GM19468 (cell line): Measurements from ENCODE around the gene PPP1R3C.

Experiments used
- ATAC-seq: cut with Tn5 transposase; IDR thresholded peaks from one replicate; pipeline ENCODE4 v1.9.1; 2021; ENCODE audit warnings: mild to moderate bottlenecking, moderate library complexity, moderate number of reproducible peaks; ENCODE audit not compliant: unreplicated experiment; ENCODE audit errors: extremely low read depth

PPP1R3C gene

DNA sequence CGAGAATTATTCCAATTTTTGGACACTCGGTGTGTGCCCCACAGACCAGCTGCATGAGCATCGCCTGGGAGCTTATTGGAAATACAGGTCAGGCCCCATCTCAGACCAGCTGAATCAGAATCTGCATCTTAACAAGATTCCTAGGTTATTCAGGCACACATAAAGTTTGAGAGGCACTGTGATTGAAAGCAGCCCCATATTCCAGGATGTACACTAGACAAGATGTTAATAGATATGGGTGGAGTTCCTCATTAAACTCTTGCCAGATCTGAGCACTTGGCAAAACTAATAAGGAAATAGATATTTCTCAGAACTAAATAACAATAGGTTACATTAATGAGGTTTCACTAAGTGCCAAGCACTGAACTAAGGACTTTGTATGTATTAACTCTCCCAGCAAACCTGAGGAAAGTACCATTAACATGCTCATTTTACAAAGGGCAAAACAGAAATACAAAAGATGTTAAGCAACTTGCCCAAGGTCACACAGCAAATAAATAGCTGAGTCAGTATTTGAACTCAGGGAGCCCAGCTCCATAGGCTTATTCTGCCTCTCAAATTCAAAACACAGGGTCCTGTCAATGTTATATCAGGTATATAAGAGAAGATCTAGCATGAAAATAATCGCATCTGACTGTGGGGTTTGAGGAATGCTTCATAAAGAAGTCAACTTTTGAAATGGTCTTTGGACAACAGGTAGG, 29.9 kb downstream of the PPP1R3C start:
- ATAC-seq: no peak

- no peak for ATAC-seq
These were observed 30.4 kb downstream of the PPP1R3C start for GRCh38 chr10:91602449-91602848.

DNA sequence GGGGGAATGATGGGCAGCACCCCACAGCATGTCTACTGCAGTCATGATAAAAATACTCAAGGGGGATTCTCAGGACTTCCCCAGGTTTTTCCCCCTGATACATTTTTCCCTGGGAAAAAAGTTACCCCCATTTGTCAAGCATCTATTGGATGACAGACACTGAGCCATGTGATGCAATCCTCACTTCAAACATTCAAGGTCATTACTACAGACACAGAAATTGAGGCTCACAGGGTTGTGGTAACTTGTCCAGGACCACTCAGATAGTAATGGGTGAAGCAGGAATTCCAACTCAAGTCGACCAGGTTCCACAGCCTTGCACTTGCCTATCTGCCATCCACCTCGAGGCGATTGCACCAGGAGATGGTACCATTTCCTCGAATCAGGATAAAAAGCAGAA, 31.7 kb downstream of the PPP1R3C start:
- ATAC-seq: no peak

DNA sequence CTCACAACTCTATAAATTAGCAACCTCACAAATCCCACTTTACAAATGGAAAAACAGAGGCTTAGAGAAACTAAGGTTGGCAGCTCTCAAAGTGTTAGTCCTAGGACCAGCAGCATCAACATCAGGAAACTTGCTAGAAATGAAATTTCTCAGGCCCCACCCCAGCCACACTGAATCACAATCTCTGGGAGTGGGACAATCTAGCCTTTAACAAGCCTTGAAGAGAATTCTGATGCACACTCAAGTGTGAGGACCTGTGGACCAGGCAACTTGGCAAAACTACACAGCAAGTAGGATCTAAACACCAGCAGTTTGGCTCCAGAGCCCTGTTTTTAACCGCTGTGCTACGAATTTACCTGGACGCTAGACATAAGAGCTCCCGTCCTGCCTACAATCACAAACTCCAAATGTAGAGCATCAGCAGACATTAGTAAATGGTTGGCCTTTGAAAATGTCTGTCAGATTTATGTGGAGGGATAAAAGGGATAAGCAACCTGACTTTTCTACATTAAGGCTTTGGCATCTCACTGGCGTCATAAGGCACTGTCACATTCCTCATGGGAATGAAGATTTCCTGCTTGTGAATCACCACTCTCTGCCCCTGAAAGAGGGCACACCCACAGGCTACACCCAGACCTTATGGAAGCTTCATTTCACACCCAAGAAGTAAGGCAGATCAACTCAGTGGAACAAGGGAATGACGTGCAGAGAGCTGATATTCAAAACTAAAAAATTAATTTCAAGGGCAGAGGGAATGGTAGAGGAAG, 34.5 kb downstream of the PPP1R3C start:
- no peak for ATAC-seq

- ATAC-seq: no peak
These were observed 35.5 kb downstream of the PPP1R3C start for GRCh38 chr10:91597197-91597881.

GRCh38 chr10:91596825-91597196, 36.1 kb downstream of the PPP1R3C start:
- ATAC-seq: no peak

DNA sequence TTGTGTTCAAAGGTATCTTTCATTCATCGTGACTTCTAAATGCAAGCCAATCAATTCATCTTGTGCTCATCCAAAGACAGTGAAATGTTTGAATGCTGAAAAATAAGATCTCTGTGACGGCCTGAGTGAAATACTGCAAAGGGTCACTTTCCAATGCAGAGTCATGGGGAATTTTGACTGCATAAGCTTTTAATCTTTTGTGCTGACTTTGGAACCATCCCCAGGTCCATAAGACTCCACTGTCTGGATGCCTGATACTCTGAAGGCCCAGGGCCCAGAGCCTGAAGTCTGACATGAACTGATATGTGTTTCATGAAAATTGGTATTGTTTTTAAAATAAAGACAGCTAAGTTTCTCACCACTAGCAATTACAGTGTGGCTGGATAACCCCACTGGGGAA, 39.0 kb downstream of the PPP1R3C start:
- ATAC-seq: no peak

- no peak for ATAC-seq
These were observed 39.5 kb downstream of the PPP1R3C start for GRCh38 chr10:91593366-91593765.

DNA sequence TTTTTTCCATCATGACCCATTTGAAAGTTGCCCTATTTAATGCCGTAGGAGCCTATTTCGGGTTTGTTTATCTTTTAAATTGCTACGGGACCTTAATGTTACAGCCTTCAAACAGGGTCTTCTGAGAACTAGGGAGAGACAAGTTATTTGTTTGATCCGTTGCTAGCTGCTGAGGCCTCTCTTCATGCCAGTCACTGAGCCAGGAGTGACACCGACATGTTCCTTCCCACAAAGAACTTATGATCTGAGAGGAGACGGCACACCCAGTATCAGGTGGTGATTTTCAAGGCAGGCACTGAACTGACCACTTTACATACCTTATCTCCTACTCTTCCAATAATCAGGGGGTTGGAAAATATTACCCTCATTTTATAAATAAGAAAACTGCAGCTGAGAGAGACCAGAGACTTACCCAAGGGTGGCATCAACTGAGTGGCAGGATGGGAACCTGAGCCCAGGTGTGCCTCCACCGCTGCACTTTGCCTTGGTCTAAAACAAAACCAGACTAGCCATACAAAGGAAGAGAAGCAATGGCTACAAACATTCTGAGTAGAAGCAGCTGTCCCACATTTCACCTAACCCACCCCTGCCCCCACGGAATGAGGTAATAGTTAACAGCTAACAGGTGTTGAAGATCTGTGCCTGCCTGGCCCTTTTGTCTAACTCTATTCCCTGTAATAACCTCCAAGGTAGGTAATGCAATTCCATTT, 40.5 kb downstream of the PPP1R3C start:
- ATAC-seq: no peak

GRCh38 chr10:91591797-91592174, 41.1 kb downstream of the PPP1R3C start:
- ATAC-seq: no peak

GRCh38 chr10:91590904-91591796, 41.7 kb downstream of the PPP1R3C start:
- ATAC-seq: no peak

- no peak for ATAC-seq
These were observed 42.5 kb downstream of the PPP1R3C start for GRCh38 chr10:91590142-91590903.

DNA sequence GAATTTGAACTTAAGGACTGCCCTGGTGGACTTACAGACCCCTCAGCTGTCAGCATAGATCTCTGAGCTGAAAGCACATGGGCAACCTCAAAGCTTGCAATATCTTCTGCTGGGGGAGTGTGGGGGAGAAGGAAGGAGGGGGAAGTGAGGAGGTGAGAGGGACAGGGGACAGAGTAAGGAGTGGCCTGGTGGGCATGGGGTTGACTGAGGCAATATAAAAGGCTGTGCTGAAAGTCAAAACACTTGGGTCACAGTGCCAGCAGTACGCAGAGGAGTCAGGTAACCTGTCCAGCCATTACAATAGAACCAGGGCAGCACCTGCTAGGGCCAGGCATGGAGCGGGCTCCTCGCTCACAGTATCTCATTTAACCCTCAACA, 43.2 kb downstream of the PPP1R3C start:
- no peak for ATAC-seq

GRCh38 chr10:91589015-91589657, 43.7 kb downstream of the PPP1R3C start:
- ATAC-seq: no peak

- ATAC-seq: no peak
These were observed 44.9 kb downstream of the PPP1R3C start for GRCh38 chr10:91587710-91588638.

- no peak for ATAC-seq
These were observed 50.7 kb downstream of the PPP1R3C start for GRCh38 chr10:91582153-91582554.

DNA sequence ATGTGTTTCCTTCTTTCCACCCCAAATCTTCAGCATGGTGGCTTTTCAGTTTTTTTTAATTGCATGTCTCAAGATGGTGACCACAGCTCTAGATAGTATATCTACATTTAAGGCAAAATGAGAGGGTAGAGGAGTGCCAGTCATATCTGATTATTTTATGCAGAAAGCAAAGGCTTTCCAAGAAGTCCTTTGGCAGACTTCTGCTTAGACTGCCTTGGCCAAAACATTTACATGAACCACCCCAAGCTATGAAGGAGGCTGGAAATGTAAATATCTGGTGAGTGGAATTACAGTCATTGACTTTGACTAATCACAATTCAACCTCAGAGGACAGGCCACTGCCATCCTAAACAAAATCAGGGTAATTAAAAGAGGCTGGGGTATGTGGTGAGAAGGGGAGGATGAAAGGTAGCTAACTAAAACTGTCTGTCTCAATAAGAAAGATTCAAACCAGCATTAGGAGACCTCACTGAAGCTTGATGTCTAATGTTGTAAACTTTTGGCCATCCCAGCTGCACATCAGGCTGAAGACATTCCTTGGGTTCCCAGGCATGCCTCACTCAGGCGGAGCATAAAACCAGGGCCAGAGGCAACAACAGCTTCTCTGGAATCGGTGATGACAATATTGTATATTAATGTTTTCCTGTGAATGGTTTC, 53.4 kb downstream of the PPP1R3C start:
- no peak for ATAC-seq
